Keratinocyte (primary cell): ENCODE results near the gene TSHZ2. TPM values are rescaled to one million over a fixed set of nuclear protein-coding genes. Genes with fewer than 3 reads are reported as not detected.
A peak's percentile ranks its signal among the peaks of the same experiment; 100 is the strongest.

ENCODE experiments used
- DNase-seq: peaks from one replicate; pipeline ENCODE4 v3.0.0-alpha.2; 2011; ENCODE audit warnings: low read depth, missing footprints, low spot score
- FAIRE-seq: peaks from 2 replicates; lab custom pipeline; 2011; peaks lifted over from hg19 to GRCh38; lab: Jason Lieb, UNC
- H2AFZ ChIP-seq: 2 replicates; pipeline ENCODE4 v1.6.0; 2012; ENCODE audit warnings: low read length, control low read depth, inconsistent platforms; ENCODE audit not compliant: control insufficient read depth
- H3K27ac ChIP-seq: 2 replicates; pipeline ENCODE4 v1.5.1; 2011; ENCODE audit warnings: low read length; ENCODE audit not compliant: control insufficient read depth, insufficient read depth
- H3K27me3 ChIP-seq: 3 replicates; pipeline ENCODE4 v1.6.0; 2011; ENCODE audit warnings: low read length; ENCODE audit not compliant: control insufficient read depth, insufficient read depth; ENCODE audit errors: extremely low read depth
- H3K36me3 ChIP-seq, 2 experiments: 2 replicates in 1 of 2; 3 replicates in 1 of 2; pipeline ENCODE4 v1.5.1; 2011; ENCODE audit warnings: low read length in 2 of 2, mild to moderate bottlenecking in 1 of 2; ENCODE audit not compliant: control insufficient read depth in 2 of 2, insufficient read depth in 2 of 2; ENCODE audit errors: extremely low read depth in 1 of 2
- H3K4me1 ChIP-seq: 3 replicates; pipeline ENCODE4 v1.5.1; 2011; ENCODE audit warnings: low read length; ENCODE audit not compliant: control insufficient read depth, insufficient read depth; ENCODE audit errors: extremely low read depth
- H3K4me2 ChIP-seq: 3 replicates; pipeline ENCODE4 v1.6.0; 2011; ENCODE audit warnings: low read depth, low read length; ENCODE audit not compliant: control insufficient read depth, insufficient read depth; ENCODE audit errors: extremely low read depth
- H3K4me3 ChIP-seq, 3 experiments: fragments of 200-600 bp in 1 of 3; sonication (generic) in 1 of 3; 2 replicates in 2 of 3; 3 replicates in 1 of 3; pipeline ENCODE4 v1.5.1; 2011 to 2016; ENCODE audit warnings: low read length in 3 of 3, mild to moderate bottlenecking in 3 of 3, control low read depth in 2 of 3, inconsistent platforms in 1 of 3, low read depth in 1 of 3, mixed read lengths in 1 of 3, mixed run types in 1 of 3, moderate library complexity in 1 of 3; ENCODE audit not compliant: control insufficient read depth in 2 of 3, insufficient read depth in 2 of 3; ENCODE audit errors: extremely low read depth in 1 of 3
- H3K79me2 ChIP-seq: 2 replicates; pipeline ENCODE4 v1.6.0; 2012; ENCODE audit warnings: low read length; ENCODE audit not compliant: control insufficient read depth, insufficient read depth
- H3K9ac ChIP-seq: 3 replicates; pipeline ENCODE4 v1.6.0; 2011; ENCODE audit warnings: low read length; ENCODE audit not compliant: control insufficient read depth, insufficient read depth; ENCODE audit errors: extremely low read depth
- H3K9me1 ChIP-seq: 3 replicates; pipeline ENCODE4 v1.6.0; 2011; ENCODE audit warnings: low read length; ENCODE audit not compliant: control insufficient read depth, insufficient read depth; ENCODE audit errors: extremely low read depth
- H3K9me3 ChIP-seq: 2 replicates; pipeline ENCODE4 v1.5.1; 2012; ENCODE audit warnings: low read depth, low read length; ENCODE audit not compliant: control insufficient read depth
- H4K20me1 ChIP-seq: 3 replicates; pipeline ENCODE4 v1.6.0; 2011; ENCODE audit warnings: low read length; ENCODE audit not compliant: control insufficient read depth, insufficient read depth; ENCODE audit errors: extremely low read depth
- EZH2 ChIP-seq: IDR thresholded peaks from one replicate; pipeline ENCODE4 v1.6.1; 2012; ENCODE audit warnings: inconsistent platforms, mild to moderate bottlenecking, low read length, moderate library complexity
- dilution Hi-C: fragments of 300-500 bp; cut with MboI; formaldehyde crosslinking; loops from one replicate; pipeline ENCODE4 v1.7.0; 2020; ENCODE audit warnings: low sequenced_read_pairs; ENCODE audit not compliant: extremely low pct_ligation_motif_present
- polyA plus RNA-seq, 5 experiments: library from polyadenylated mRNA; depleted of rRNA in 3 of 5; stranded (reverse) in 3 of 5; stranded (forward) in 1 of 5; unstranded in 1 of 5; fragments of >200 nt; gene quantifications; 1 replicate in 1 of 5; 2 replicates in 3 of 5; 3 replicates in 1 of 5; pipeline versions ENCODE4 v1.2.1 to v1.2.3, GENCODE V29; 2011 to 2012; ENCODE audit warnings: missing spikeins in 2 of 5, low read depth in 1 of 5, low replicate concordance in 1 of 5
- TF ChIP-seq, protein P1 (sequence below), 3 experiments: IDR thresholded peaks in 1 of 3; conservative IDR thresholded peaks in 1 of 3; optimal IDR thresholded peaks in 1 of 3; 2 replicates in 2 of 3; 3 replicates in 1 of 3; pipeline versions ENCODE3 to v1.5.1; 2011; ENCODE audit warnings: low read length in 3 of 3, mild to moderate bottlenecking in 3 of 3, moderate library complexity in 2 of 3, control low read depth in 1 of 3, inconsistent platforms in 1 of 3; ENCODE audit not compliant: insufficient read depth in 2 of 3; ENCODE audit errors: extremely low read depth in 1 of 3

TSHZ2 gene
- polyA plus RNA-seq, 1 donor (not counting 4 experiments of a cell fraction or from before 2014, with no cell fraction given): 1.1 TPM

- Histone ChIP-seq H3K4me3 (no peak overlapping the region), H3K4me2 (no peak overlapping the region), H3K4me1 (no peaks in the 10 kb centered on the region), H2AFZ (no peak overlapping the region), H4K20me1 (no peaks in the 10 kb centered on the region), H3K79me2 (no peaks in the 10 kb centered on the region), H3K9me3 (no peaks in the 10 kb centered on the region), H3K27ac (no peak overlapping the region), H3K36me3 (no peaks in the 10 kb centered on the region), H3K9ac (no peak overlapping the region), H3K27me3 (no peaks in the 10 kb centered on the region), H3K9me1 (no peaks in the 10 kb centered on the region)
- DNase-seq (no peak), FAIRE-seq (no peak)
- no peak for TF ChIP-seq EZH2
- TF ChIP-seq, protein P1, sequence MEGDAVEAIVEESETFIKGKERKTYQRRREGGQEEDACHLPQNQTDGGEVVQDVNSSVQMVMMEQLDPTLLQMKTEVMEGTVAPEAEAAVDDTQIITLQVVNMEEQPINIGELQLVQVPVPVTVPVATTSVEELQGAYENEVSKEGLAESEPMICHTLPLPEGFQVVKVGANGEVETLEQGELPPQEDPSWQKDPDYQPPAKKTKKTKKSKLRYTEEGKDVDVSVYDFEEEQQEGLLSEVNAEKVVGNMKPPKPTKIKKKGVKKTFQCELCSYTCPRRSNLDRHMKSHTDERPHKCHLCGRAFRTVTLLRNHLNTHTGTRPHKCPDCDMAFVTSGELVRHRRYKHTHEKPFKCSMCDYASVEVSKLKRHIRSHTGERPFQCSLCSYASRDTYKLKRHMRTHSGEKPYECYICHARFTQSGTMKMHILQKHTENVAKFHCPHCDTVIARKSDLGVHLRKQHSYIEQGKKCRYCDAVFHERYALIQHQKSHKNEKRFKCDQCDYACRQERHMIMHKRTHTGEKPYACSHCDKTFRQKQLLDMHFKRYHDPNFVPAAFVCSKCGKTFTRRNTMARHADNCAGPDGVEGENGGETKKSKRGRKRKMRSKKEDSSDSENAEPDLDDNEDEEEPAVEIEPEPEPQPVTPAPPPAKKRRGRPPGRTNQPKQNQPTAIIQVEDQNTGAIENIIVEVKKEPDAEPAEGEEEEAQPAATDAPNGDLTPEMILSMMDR (optimal IDR thresholded peaks at IDR 0.05 in 1 of 3, IDR thresholded peaks at IDR 0.05 in 1 of 3, conservative IDR thresholded peaks at IDR 0.05 in 1 of 3; ENCODE audit: extremely low read depth in 1 of 3, insufficient read depth in 2 of 3, low read length in 3 of 3): no peak
- dilution Hi-C loops: no loop called here
These were observed 12.3 kb downstream of the TSHZ2 start for GRCh38 chr20:52984451-52984810.

DNA sequence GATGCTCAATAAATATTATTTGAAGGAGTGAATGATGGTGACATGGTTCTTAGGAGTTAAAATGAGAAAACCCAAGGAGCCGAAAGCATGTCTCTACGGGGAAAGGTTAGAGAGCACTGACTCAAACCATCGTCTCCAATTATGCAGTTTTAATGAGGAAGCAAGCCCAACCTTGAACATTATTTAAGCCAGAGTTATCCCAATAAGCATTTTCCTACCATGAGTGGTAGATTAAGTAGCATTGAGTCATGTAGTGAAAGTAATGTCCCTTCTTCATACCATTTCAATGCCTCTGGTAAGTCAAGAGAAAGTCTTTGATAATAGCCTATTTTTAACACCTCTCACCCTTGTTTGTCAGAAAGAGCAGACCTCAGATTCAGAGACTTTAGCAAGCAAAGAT, 13.5 kb downstream of the TSHZ2 start:
- DNase-seq: no peak
- H3K4me2 ChIP-seq: no peak overlapping the region
- no peak overlapping the region for H2AFZ ChIP-seq
- H3K36me3 ChIP-seq: no peaks in the 10 kb centered on the region
- no peak for TF ChIP-seq EZH2
- TF ChIP-seq, protein P1 (optimal IDR thresholded peaks at IDR 0.05 in 1 of 3, IDR thresholded peaks at IDR 0.05 in 1 of 3, conservative IDR thresholded peaks at IDR 0.05 in 1 of 3; ENCODE audit: extremely low read depth in 1 of 3, insufficient read depth in 2 of 3, low read length in 3 of 3): no peak
- no peak overlapping the region for H3K4me3 ChIP-seq
- no peaks in the 10 kb centered on the region for H3K79me2 ChIP-seq
- dilution Hi-C loops: no loop called here
- no peaks in the 10 kb centered on the region for H3K9me1 ChIP-seq
- no peak overlapping the region for H3K9ac ChIP-seq
- no peaks in the 10 kb centered on the region for H3K9me3 ChIP-seq
- no peaks in the 10 kb centered on the region for H3K4me1 ChIP-seq
- no peaks in the 10 kb centered on the region for H3K27me3 ChIP-seq
- no peak overlapping the region for H3K27ac ChIP-seq
- H4K20me1 ChIP-seq: no peaks in the 10 kb centered on the region
- FAIRE-seq: peak; percentile 36
